ENCODE results near the gene ZNF207.
"Not testable (repeated sequence)": the region's sequence is repeated elsewhere in the genome, so short reads cannot be mapped to it uniquely, and the experiment has no call there.

Gene ZNF207

DNA sequence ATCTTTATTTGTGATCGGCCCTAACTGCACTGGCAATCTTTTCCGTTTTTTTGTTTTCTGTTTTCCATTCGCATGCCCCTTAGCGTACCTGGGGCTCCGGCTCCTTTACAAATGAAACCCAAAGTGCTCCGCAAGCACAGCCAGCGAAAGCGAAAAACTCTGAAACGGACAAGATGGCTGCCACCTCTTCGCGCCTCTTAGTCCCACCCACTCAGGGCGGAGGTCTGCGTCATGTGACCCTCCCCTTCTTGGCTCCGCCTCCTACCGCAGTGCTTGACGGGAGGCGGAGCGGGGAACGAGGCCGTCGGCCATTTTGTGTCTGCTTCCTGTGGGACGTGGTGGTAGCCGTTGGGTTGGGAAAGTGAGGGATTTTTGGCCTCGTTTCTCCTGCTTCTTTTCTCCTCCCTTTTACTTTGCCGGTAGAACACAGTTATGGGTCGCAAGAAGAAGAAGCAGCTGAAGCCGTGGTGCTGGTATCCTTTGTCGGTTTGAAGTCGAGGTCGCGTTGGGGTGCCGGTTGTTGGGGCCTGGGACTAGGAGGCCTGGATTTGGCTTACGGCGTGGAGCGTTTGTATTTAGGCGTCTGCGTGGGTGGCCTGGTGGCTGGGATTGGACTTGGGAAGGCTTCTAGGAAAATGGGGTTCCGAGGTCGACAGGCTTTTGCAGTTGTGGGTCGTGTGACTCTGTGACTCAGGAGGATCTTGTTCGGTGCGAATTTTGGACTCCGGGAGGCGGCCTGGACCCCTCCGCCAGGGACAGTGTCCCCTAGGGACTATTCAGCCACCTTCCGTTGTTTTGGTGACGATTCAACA is at the start of gene ZNF207:
ZNF207 (plus strand) TSS at position 304 of the 812 bp plus-strand sequence; CDS start at position 433, 129 bp downstream.
- DNase-seq: peak; percentile 92 to 96

DNA sequence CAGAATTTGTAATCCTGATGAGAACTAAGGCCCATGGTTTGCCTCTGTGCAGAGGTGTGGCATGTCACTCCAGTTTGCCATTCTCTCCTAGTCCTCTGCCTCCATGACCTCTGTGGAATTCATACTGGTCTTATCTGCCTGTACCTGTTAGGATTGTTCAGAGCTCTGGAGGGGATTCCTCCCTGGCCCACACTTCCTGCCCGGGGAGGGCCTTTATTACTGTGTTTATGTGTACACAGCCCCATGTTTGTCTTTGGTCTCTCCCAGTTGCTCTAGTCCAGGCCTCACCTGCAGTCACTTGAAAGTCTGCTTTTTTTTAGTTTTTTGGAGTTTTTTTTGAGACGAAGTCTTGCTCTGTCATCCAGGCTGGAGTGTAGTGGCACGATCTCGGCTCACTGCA is 47.9 kb upstream of the ZNF207 start:
- no peak for DNase-seq

DNA sequence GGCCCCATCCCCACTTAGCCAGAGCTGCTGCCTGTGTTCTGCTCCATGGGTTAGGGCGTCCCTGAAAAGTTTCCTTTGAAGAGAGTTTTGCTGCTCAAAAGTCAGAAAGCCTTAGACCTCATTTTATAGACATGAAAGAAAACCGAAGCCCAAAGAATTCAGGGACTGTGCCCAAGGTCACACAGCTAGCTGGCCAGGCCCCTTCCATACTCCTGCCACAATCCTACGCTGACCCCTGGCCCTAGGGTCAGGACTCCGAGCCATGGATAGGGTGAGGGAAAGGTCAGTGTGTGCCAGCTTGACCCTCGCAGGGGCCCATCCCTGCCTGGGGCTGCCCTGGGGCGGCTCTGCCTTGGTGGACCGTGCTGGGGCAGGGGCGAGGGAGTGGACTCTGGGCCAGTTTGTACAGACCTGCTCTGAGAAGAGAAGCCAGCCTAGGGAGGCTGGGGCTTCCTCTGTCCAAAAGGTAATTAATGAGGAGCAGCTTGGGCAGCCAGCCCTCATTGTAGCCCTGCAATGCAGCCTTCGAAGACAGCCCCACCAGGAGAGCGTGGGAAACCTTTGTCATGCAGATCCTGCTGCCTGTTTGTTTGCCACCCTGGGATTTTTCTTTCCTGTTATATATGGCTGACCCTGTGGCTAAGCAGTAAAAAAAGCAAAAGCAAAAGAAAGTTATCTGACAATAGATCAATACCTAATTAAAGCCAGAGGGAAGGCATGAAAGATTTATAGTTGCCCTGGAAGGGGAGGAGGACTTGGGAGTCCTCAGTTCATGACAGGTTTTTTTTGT is 46.9 kb upstream of the ZNF207 start:
- DNase-seq: no peak

DNA sequence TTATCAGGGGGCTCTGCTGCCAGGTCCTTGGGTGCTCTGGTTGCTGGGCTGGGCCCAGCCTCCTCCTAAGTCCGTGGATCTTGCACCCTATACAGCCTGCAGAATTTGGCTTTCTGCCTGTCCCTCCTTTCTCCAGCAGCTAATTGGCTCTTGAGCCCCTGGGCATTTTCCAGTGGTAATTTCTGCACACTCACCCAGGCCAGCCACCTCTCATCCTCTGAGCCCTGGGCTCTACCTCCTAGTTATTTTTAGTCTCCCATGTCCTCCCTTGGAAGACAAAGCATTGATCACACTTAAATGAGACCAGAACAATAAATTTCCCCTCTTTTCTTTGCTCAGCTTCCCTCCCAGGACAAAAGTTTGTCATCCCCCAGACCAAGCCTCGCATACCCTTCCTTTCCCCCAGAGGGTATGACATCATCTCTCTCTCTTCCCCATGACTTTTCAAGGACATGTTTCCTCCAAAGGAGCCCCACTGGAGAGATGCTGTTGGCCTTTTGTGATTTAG is 46.1 kb upstream of the ZNF207 start:
- no peak for DNase-seq

DNA sequence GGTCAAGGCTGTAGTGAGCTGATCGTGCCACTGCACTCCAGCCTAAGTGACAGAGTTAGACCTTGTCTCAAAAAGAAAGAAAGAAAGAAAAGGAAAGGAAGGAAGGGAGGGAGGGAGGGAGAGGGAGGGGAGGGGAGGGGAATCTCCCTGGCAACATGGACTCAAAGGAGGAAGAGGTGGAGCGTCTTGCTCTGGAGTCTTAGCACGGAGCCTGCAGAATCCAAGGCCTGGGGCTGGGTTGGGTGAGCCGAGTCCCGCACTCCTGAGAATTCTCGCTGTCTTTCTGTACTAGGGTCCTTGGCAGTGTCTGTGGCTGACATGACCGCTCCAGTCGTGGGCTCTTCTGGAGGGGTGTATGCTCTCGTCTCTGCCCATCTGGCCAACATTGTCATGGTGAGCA is 44.9 kb upstream of the ZNF207 start:
- no peak for DNase-seq

DNA sequence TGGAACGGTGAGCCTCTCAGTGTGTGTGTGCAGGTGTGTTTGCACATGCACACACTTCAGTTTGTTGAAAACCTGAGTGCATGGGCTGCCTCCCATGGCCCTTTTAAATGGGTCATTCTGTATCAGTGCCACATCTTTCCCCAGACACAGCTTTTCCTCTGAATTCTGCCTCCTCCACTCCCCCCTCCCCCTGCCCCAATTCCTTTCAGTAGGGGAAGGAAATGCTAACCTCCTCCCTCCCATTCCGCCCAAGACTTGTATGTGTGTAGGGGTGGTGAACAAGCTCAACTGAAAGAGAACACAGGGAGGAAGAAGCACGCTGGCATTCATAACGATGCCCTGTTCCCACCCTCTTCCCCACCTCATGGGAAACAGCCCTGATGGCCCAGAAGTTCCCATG is 42.3 kb upstream of the ZNF207 start:
- DNase-seq: no peak

DNA sequence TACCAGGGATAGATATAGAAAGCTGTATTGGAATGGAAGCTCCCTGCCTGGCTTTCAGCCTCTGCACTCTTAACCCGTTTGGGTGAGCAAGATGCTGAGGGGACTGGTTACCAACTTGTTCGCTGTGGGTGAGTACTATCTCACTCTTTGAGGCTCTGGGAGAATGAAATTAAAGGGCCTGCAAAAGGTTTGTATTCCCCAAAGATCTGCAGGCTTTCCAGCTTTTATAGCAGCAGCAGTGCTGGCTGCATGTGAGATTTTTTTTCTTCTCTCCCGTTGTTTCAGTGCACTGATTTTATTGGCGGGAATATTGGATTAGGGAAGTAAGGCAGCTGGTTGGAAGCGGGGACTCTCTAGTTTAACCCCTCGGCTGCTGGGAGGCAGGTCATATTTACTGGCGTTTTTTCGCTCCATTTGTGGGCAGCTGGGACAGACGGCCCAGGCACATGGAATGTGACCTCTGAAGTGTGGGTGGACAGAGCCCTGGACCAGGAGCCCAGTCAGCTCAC is 38.9 kb upstream of the ZNF207 start:
- peak in 1 of 2 donors; percentile 27 for DNase-seq

DNA sequence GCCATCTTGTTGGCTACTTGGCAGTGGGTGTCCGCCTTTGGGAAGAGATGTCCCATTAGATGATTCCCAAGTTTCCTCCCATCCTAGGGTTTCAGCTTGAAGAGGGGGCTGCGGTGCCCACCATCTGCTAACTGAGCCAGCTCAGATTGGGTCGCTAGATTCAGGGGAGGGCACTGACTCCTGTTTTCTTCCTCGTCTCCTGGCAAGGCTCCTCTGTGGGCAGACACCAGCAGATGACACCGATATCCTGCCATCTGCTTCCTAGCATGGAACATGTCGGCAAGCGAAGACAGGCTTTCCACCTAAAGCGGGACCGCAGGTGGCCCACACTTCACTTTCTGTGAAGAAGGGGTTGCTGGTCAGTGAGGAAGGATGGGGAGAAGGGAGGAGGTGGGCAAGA is 35.3 kb upstream of the ZNF207 start:
- DNase-seq: no peak

DNA sequence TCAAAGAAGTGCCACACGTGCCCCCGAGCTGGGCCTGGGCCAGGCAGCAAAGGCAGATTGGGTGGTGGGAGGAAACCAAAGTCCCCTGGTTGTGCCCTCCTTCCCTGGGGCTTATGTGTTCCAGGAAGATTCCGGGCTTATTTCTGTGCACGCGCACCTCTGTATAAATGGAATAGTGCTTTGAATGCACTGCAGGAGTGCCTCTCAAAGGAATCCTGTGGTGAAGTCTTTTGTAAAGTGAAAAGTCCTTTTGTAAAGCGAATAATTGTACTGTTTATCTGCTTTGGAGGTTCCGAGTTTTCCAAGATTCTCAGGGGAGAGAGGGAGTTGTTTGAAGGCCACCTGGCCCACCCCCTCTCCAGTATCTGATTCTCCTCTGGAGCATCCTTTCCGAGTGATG is 34.8 kb upstream of the ZNF207 start:
- DNase-seq: no peak

DNA sequence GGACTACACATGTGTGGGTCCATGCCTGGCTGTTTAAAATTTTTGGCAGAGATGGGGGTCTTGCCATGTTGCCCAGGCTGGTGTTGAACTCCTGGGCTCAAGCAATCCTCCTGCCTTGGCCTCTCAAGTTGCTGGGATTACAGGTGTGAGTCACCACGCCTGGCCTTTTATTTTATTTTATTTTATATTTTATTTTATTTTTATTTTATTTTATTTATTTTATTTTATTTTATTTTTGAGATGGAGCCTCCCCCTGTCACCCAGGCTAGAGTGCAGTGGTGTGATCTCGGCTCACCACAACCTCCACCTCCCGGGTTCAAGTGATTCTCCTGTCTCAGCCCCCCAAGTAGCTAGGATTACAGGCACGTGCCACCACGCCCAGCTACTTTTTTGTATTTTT is 33.3 kb upstream of the ZNF207 start:
- DNase-seq: not testable (repeated sequence)

DNA sequence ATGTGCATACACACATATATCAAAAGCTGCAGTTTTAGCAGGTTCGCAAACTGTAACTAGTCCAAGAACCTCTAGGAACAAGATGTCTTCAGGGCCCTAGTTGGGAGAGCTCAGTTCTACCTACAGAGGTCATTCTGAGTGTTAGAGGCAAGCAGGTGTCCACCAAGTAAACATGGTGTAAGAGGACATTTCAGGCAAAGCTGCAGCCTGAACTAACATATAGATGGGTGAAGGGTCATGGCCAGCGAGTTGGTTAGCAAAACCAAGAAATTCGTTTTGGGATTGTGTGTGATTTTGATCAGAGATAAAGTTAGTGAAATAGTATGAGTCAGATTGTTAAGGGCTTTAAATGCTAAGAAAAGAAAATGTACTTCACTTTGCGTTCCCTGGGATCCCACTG is 32.6 kb upstream of the ZNF207 start:
- no peak for DNase-seq

DNA sequence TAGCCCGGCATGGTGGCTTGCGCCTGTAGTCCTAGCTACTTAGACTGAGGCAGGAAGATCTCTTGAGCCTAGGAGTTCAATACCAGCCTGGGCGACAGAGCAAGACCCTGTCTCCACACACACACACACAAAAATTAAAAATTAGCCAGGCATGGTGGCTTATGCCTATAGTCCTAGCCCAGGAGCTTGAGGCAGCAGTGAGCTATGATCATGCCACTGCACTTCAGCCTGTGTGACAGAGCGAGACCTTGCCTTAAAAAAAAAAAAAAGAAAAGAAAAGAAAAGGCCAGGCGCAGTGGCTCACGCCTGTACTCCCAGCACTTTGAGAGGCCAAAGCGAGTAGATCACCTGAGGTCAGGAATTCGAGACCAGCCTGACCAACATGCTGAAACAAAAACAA is 31.9 kb upstream of the ZNF207 start:
- DNase-seq: no peak

DNA sequence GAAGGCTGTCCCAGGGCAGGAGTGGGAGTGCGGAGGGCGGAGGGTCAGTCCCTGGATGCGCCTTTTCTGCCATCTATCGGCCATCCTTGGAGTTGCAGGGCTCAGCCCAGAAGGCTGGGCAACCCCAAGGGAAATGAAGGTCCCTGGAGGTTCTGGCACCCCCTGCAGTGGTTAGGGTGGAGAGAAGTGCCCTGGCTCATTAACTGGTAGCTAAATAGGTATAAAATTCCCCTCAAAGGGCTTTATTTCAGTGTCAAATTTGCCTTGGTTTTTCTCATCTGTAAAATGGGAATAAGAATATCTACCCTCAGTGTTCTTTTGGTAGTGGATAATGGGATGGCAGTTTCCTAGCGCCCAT is 30.4 kb upstream of the ZNF207 start:
- peak; percentile 34 to 37 for DNase-seq

DNA sequence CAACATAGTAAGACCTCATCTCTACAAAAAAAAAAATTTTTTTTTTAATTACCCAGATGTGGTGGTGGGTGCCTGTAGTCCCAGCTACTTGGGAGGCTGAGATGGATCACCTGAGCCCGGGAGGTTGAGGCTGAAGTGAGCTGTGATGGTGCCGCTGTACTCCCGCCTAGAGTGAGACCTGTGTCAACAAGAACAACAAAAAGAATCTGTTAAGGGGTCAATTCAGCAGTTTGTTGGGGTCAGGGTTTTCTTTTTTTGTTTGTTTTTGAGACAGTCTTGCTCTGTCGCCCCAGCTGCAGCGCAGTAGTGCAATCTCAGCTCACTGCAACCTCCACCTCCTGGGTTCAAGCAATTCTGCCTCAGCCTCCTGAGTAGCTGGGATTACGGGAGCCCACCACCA is 29.9 kb upstream of the ZNF207 start:
- DNase-seq: not testable (repeated sequence)

DNA sequence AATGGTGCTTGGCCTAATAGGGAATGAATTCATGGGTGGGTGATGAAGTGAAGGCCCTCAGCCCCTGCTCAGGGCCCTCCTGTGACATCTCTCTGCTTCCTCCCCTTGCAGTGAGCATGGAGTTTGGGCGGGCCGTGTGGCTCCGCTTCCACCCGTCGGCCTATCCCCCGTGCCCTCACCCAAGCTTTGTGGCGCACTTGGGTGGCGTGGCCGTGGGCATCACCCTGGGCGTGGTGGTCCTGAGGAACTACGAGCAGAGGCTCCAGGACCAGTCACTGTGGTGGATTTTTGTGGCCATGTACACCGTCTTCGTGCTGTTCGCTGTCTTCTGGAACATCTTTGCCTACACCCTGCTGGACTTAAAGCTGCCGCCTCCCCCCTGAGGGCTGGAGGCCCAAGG is 29.1 kb upstream of the ZNF207 start:
- DNase-seq: no peak

DNA sequence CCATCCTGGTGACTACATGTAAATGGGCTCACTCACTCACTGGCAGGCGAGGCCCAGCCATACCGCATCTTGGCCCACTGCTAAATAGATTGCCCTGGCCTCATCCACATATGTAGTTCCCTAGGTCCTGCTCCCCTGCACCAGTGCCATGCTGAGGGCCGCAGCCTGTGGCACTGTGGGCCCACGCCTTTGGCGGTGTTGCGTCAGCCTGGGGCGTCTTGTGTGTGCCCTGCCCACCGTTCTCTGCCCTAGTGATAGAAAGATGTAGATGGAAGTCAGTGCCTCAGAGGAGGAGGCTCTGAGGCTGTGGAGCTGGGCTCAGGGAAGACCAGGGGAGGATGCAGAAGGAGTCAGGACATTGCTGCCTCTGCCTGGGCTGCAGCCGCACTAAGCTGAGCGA is 26.9 kb upstream of the ZNF207 start:
- no peak for DNase-seq

DNA sequence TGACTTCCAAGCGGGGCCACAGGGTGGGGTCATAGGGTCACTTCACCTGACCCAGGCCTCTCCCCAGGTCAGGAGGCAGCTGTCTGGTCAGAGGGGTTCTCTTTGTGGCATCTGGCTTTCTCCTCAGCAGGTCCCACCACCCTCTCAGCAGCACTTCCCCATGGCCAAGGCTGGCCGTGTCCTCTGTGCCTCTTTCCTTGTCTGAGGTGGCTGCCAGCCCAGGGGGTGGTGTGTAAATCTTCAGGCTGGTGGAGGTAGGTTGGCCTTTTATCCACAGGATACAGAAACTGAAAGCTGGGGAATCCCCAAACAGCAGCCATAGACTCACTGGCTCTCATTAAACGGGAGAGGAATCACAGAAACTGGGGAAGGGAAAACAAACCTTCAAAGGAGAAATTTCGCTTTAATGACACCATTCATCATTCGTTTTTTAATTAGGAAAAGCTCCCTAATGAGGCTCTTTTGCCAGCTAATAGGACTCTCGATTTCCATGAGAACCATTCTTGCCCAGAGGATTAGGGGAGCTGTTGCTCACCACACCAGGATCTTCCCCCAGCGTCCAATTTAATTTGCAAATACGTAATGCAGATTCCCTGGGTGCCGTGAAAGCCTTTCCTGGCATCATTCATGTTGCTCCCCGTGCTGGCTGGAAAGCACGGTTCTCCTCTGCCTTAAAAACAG is 26.0 kb upstream of the ZNF207 start:
- DNase-seq: peak in 1 of 2 donors; percentile 69

DNA sequence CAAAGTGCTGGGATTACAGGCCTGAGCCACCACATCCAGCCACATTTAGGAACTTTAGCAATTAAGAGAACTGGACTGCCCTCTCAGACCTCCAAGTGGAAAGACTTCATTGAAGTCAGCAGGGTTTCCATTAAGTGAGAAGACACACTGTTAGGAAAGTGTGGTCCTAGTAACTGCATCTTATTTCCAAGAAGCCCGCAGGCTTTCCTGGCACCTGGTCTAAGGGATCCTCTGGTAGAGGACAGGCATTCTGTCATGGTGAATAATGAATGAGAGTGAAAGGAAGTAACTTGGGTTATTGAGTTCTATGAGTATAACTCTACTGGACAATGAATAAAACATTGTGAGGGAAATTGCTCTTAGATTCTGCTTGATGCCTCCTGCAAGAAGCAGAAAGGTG is 22.0 kb upstream of the ZNF207 start:
- no peak for DNase-seq

DNA sequence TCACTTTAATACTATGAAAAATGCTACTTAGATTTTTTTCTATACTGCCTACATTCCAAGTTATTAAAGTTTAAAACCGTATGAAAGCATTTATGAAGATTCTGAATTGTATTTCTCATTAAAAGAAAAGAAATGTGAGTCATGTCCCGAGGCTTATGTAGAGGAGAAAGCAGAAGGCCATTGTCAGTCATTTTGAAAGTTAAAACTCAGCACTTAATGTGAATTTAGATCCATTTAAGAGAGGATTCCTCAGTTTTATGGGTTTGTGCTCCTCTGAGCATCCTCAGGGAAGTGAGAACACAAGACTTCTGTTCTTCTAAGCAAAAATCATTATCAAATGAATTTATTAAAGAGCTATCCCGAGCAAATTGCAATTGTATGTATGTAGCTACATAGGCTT is 19.8 kb upstream of the ZNF207 start:
- no peak for DNase-seq

DNA sequence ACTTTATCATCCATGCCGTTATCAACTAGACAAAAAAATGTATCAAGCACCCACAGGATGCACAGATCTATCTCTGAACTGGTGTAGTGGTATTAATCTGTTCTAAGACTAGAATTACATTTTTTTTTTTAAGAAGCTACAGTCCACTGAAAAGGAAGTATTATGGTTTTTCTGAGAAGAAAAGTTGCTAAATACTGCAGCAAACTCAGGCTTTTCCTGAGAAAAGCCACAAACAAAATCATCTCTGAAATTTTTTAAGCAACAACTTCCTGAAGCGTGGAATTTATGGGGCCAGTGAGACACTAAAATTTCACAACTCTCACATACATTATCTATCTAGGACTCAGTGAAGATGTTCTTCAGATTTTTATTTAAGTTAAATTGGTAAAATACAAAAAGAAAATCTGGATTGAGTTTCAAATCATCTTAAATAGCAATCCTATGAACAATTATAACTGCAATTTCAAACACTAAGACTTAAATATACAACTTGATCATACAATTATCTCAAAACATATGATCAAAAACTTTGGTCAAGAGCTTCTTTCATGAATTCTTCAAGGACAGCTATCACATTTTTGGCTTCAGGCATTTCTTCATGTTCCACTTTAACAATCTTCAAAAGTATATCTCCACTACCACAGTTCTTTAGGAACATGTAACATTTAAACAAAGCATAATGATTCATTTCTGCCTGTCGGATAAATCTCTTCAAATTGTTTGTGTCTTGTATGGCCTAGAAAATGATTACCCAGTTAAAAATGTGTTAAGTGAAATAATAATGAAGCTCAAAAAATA is 18.5 kb upstream of the ZNF207 start:
- DNase-seq: no peak

DNA sequence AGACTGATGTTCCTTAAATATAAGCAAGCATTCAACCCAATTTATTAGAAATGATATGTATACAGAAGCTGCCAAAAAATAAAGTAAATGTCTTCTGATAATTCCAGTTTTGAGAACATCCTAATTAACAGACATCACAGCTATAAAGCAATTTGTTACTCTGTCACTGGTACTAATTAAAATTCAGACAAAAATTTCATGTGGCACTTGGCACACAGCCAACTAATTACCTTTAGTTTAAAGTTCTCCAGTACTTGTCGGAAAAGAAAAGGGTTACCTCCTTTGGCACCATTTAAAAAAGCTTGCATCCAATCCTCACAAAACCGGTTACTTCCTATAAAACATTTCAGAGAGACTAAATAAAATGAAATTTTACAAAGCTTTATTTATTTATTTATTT is 16.8 kb upstream of the ZNF207 start:
- DNase-seq: no peak

DNA sequence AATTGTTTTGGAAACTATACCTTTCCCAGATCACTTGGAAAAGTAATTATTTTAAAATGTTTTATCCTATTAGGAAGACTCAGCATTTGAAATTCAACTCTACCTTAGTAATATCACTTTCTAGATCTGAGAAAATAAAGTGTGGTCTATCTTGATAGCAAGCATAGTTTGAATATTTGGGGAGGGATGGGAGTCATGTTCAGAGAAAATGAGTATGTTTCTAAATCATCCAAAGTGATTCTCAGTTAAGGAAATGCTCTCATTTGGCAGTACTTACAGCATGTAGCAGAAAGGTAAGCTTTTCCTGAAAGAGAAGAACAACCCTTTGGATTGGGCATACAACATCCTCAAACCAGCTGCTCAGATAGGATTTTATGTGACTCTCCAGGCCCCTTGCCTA is 14.9 kb upstream of the ZNF207 start:
- no peak for DNase-seq
